Measurements from ENCODE around the gene ZNF423. TPM values are rescaled to one million over a fixed set of nuclear protein-coding genes. Genes with fewer than 3 reads are reported as not detected.

Gene ZNF423
- polyA plus RNA-seq, 1 donor from 2014 or later, result 4.5 TPM

DNA sequence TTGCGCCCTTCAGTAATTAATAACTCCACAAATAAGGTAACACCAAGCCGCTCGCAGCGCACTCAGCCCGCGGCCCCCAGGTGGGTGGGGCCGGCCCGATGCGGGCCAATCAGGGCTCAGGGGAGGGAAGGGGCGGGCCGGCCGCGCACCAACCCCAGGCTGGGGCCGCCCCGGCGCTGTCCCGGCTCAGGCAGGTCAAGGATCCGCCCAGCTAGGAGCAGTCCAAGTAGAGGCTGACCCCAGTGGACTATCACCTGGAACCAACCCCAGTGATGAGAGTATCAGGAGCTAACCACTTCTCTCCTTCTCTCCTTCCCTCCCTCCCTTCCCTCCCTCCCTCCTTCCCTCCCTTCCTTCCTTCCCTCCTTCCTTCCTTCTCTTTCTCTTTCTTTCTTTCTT, 371.5 kb downstream of the ZNF423 start:
- Histone ChIP-seq H3K9me3 (ENCODE audit: low read length) (no peaks in the 10 kb centered on the region), H3K27me3 (ENCODE audit: insufficient read depth, low read depth, low read length) (no peaks in the 10 kb centered on the region), H3K4me3 (ENCODE audit: low read length) (no peak overlapping the region), H4K20me1 (ENCODE audit: insufficient read depth) (no peaks in the 10 kb centered on the region), H3K36me3 (ENCODE audit: insufficient read depth, low read length) (no peaks in the 10 kb centered on the region), H3K27ac (ENCODE audit: low read length) (no peak overlapping the region), H3F3A (ENCODE audit: insufficient read depth, low read length, poor library complexity, severe bottlenecking) (no peaks in the 10 kb centered on the region), H3K9ac (ENCODE audit: low read length) (no peak overlapping the region), H2AFZ (ENCODE audit: low read depth, low read length) (no peak overlapping the region), H3K79me2 (replicated peaks; ENCODE audit: insufficient read depth, low read length) (no peaks in the 10 kb centered on the region), H3K4me2 (ENCODE audit: low read length) (no peak overlapping the region), H3K9me2 (ENCODE audit: insufficient read depth, low read length) (no peaks in the 10 kb centered on the region)
- no peak for TF ChIP-seq EZH2 (IDR thresholded peaks at IDR 0.05; ENCODE audit: borderline replicate concordance, insufficient read depth, low read length, poor library complexity, severe bottlenecking)

DNA sequence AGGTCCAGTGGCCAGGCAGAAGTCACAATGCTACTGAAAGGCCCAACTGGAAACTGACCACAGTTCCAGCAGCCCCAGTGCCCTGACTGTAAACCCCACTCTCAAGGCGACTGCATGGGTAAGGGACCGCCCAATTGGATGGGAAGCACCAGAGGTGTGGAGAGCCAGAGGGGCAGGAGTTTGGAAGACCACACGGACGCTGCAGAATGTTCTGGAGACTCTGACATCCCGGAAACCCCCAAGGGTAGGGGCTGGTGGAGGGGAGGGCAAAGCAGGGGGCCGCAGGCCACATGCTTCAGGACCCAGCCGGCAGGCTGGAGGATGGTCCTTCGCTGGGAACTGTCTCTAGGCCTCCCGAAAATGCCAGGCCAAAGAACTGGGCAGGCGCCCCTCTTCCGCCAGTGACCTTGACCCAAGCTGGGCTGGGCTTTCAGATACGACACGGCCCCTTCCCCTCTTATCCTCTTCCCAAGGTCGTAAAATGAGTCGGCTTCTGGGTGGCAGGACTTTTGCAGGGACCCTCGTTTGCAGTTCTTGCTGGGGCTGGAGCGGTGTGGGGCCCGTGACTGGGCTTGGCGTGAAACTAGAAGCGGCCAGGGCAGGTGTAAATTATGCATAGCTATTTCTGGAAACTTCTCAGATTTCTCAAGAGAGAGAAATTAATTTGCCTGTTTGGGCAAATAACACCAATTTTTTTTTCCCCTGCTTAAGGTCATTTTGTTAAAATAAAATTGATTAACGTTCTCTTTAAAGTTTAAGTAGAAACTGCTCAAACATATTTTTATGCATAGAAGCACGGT, 372.1 kb downstream of the ZNF423 start:
- H3K79me2 ChIP-seq (replicated peaks; ENCODE audit: insufficient read depth, low read length), result no peaks in the 10 kb centered on the region
- no peak overlapping the region for H3K27ac ChIP-seq (ENCODE audit: low read length)
- no peaks in the 10 kb centered on the region for H3K27me3 ChIP-seq (ENCODE audit: insufficient read depth, low read depth, low read length)
- H3K9me2 ChIP-seq (ENCODE audit: insufficient read depth, low read length), result no peaks in the 10 kb centered on the region
- H3K4me2 ChIP-seq (ENCODE audit: low read length), result no peak overlapping the region
- H3K9me3 ChIP-seq (ENCODE audit: low read length), result no peaks in the 10 kb centered on the region
- H3K9ac ChIP-seq (ENCODE audit: low read length), result no peak overlapping the region
- H3K4me3 ChIP-seq (ENCODE audit: low read length), result no peak overlapping the region
- TF ChIP-seq RAD21 (conservative IDR thresholded peaks at IDR 0.05) (no peak), SMC3 (conservative IDR thresholded peaks at IDR 0.05; ENCODE audit: poor library complexity) (no peak)
- TF ChIP-seq, protein P1, sequence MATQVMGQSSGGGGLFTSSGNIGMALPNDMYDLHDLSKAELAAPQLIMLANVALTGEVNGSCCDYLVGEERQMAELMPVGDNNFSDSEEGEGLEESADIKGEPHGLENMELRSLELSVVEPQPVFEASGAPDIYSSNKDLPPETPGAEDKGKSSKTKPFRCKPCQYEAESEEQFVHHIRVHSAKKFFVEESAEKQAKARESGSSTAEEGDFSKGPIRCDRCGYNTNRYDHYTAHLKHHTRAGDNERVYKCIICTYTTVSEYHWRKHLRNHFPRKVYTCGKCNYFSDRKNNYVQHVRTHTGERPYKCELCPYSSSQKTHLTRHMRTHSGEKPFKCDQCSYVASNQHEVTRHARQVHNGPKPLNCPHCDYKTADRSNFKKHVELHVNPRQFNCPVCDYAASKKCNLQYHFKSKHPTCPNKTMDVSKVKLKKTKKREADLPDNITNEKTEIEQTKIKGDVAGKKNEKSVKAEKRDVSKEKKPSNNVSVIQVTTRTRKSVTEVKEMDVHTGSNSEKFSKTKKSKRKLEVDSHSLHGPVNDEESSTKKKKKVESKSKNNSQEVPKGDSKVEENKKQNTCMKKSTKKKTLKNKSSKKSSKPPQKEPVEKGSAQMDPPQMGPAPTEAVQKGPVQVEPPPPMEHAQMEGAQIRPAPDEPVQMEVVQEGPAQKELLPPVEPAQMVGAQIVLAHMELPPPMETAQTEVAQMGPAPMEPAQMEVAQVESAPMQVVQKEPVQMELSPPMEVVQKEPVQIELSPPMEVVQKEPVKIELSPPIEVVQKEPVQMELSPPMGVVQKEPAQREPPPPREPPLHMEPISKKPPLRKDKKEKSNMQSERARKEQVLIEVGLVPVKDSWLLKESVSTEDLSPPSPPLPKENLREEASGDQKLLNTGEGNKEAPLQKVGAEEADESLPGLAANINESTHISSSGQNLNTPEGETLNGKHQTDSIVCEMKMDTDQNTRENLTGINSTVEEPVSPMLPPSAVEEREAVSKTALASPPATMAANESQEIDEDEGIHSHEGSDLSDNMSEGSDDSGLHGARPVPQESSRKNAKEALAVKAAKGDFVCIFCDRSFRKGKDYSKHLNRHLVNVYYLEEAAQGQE (IDR thresholded peaks at IDR 0.05; ENCODE audit: borderline replicate concordance), result no peak
- no peak overlapping the region for H2AFZ ChIP-seq (ENCODE audit: low read depth, low read length)
- H3K36me3 ChIP-seq (ENCODE audit: insufficient read depth, low read length), result no peaks in the 10 kb centered on the region
- no peaks in the 10 kb centered on the region for H3F3A ChIP-seq (ENCODE audit: insufficient read depth, low read length, poor library complexity, severe bottlenecking)
- H4K20me1 ChIP-seq (ENCODE audit: insufficient read depth), result no peaks in the 10 kb centered on the region

DNA sequence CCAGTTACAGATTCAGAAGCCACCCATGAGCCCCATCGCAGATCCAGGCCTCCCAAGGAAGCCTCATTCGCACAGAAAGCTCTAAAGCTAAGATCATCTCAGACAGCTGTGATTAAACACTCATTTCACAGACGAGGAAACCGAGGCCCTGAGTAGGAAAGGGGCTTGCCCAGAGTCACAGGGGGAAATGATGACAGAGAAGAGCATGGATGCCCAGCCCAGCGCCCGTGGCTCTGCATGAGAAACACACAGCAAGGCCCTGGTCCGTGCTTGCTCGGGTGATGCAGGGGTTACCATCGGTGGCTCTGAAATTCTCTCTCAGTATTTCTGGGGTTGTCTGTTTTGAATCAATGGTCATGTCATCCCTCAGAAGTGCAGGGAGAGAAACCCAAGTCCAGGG, 372.7 kb downstream of the ZNF423 start:
- Histone ChIP-seq H3K9me3 (ENCODE audit: low read length) (no peaks in the 10 kb centered on the region), H3F3A (ENCODE audit: insufficient read depth, low read length, poor library complexity, severe bottlenecking) (no peaks in the 10 kb centered on the region), H3K27me3 (ENCODE audit: insufficient read depth, low read depth, low read length) (no peaks in the 10 kb centered on the region), H2AFZ (ENCODE audit: low read depth, low read length) (no peak overlapping the region), H3K9ac (ENCODE audit: low read length) (no peak overlapping the region), H3K36me3 (ENCODE audit: insufficient read depth, low read length) (no peaks in the 10 kb centered on the region), H3K27ac (ENCODE audit: low read length) (no peak overlapping the region), H3K79me2 (replicated peaks; ENCODE audit: insufficient read depth, low read length) (no peaks in the 10 kb centered on the region), H3K9me2 (ENCODE audit: insufficient read depth, low read length) (no peaks in the 10 kb centered on the region), H3K4me3 (ENCODE audit: low read length) (no peak overlapping the region), H4K20me1 (ENCODE audit: insufficient read depth) (no peaks in the 10 kb centered on the region), H3K4me2 (ENCODE audit: low read length) (no peak overlapping the region)
- TF ChIP-seq, protein P1 (IDR thresholded peaks at IDR 0.05; ENCODE audit: borderline replicate concordance), result no peak
- TF ChIP-seq POLR2AphosphoS5 (IDR thresholded peaks at IDR 0.05), result no peak
- TF ChIP-seq RAD21 (conservative IDR thresholded peaks at IDR 0.05), result no peak
- no peak for TF ChIP-seq EZH2 (IDR thresholded peaks at IDR 0.05; ENCODE audit: borderline replicate concordance, insufficient read depth, low read length, poor library complexity, severe bottlenecking)
- no peak for TF ChIP-seq TAF1 (IDR thresholded peaks at IDR 0.05; ENCODE audit: low read depth)
